PC-9 (cell line): ENCODE measurements around the gene CMIP. TPM values are rescaled to one million over a fixed set of nuclear protein-coding genes. Genes with fewer than 3 reads are reported as not detected.

Source experiments
- BruUV-seq: library from RNA; stranded (reverse); fragments of 400-500 nt; replicated peaks from 2 replicates; lab custom pipeline; 2021; lab: Mats Ljungman, UMichigan
- CTCF ChIA-PET: fragments of 300-600 bp; sonication (Branson Sonifier 250); formaldehyde crosslinking; loops from one replicate; lab custom pipeline; 2022; ENCODE audit warnings: antibody characterized with exemption; lab: Charles Lee
- POLR2A ChIA-PET: fragments of 300-600 bp; sonication (Branson Sonifier 250); formaldehyde crosslinking; loops from one replicate; lab custom pipeline; 2022; ENCODE audit warnings: antibody characterized with exemption; ENCODE audit not compliant: unreplicated experiment; lab: Charles Lee
- DNase-seq, 2 experiments: peaks; one replicate each; pipeline versions ENCODE4 v3.0.0 to v3.0.0-alpha.2; 2015 to 2022; ENCODE audit warnings: mixed read lengths in 1 of 2
- H2AFZ ChIP-seq: fragments of 200-600 bp; sonication (generic); 2 replicates; pipeline ENCODE4 v1.8.1; 2017; ENCODE audit warnings: antibody characterized with exemption
- H3F3A ChIP-seq: fragments of 200-600 bp; sonication (generic); 2 replicates; pipeline ENCODE4 v1.8.1; 2017; ENCODE audit warnings: antibody characterized with exemption, mild to moderate bottlenecking, low read depth; ENCODE audit not compliant: insufficient read depth
- H3K27ac ChIP-seq: fragments of 200-600 bp; sonication (generic); 2 replicates; pipeline ENCODE4 v1.6.1; 2016; ENCODE audit warnings: mixed run types
- H3K27me3 ChIP-seq: fragments of 200-600 bp; sonication (generic); 2 replicates; pipeline ENCODE4 v1.6.1; 2016; ENCODE audit warnings: low read depth, mixed run types; ENCODE audit not compliant: insufficient read depth
- H3K36me3 ChIP-seq: fragments of 200-600 bp; sonication (generic); 2 replicates; pipeline ENCODE4 v1.6.1; 2016; ENCODE audit warnings: low read depth, mixed run types
- H3K4me1 ChIP-seq: fragments of 200-600 bp; sonication (generic); replicated peaks from 2 replicates; pipeline ENCODE4 v1.6.1; 2016; ENCODE audit warnings: mixed run types; ENCODE audit not compliant: insufficient read depth
- H3K4me2 ChIP-seq: fragments of 200-600 bp; sonication (generic); 2 replicates; pipeline ENCODE4 v1.6.1; 2017; ENCODE audit warnings: mixed run types
- H3K4me3 ChIP-seq: fragments of 200-600 bp; sonication (generic); 2 replicates; pipeline ENCODE4 v1.6.1; 2016; ENCODE audit warnings: mixed run types
- H3K79me2 ChIP-seq: fragments of 200-600 bp; sonication (generic); 2 replicates; pipeline ENCODE4 v1.6.1; 2017; ENCODE audit warnings: low read depth, mixed run types
- H3K9me2 ChIP-seq: fragments of 200-600 bp; sonication (generic); 2 replicates; pipeline ENCODE4 v1.8.1; 2017; ENCODE audit warnings: mild to moderate bottlenecking; ENCODE audit not compliant: insufficient read depth
- H3K9me3 ChIP-seq: fragments of 200-600 bp; sonication (generic); 2 replicates; pipeline ENCODE4 v1.8.1; 2016; ENCODE audit warnings: low read depth; ENCODE audit not compliant: insufficient read depth
- H4K20me1 ChIP-seq: fragments of 200-600 bp; sonication (generic); 2 replicates; pipeline ENCODE4 v1.8.1; 2017; ENCODE audit not compliant: insufficient read depth
- CTCF ChIP-seq: fragments of 200-600 bp; sonication (generic); conservative IDR thresholded peaks from 2 replicates; pipeline ENCODE4 v1.6.1; 2017; ENCODE audit warnings: mixed run types, antibody characterized with exemption, mild to moderate bottlenecking, moderate library complexity
- EZH2 ChIP-seq: fragments of 200-600 bp; sonication (generic); IDR thresholded peaks from 2 replicates; pipeline ENCODE4 v1.8.0; 2017; ENCODE audit warnings: antibody characterized with exemption, low read depth
- intact Hi-C: fragments of 100-400 bp; cut with micrococcal nuclease; formaldehyde crosslinking; loops from one replicate; pipeline ENCODE4 v1.10.0; 2022; ENCODE audit not compliant: unreplicated experiment
- total RNA-seq: library from RNA; stranded (reverse); gene quantifications from 2 replicates; pipeline ENCODE4 v1.2.3, GENCODE V29; 2021

The CMIP gene
- total RNA-seq, 1 experiment from 2014 or later: 96.6 TPM

DNA sequence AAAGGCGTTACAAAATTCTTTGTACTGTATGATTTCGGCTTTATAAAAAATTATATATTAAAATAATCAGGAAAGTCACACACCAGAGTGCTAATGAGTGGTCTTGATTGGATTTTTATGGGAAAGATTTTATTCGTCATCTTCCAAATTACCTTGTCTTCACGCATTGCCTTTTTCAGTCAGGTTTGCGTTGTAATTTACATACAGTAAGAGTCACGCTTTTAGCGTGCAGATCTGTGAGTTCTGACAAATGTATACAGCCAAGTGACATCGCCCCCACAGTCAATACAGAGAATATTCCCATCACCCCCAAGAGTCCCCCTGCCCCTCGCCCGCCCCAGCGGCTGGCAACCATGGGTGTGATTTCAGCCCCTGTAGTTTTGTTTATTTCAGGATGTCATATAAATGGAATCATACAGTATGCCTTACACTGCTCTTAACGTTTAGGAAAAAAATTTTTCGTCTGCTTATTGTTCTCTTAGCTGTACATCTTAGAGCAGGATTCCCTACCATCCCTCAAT, 157.7 kb downstream of the CMIP start:
- CTCF ChIA-PET: no interaction called here
- no peak overlapping the region for H3K27ac ChIP-seq
- TF ChIP-seq CTCF (no peak), EZH2 (no peak)
- intact Hi-C loops: no loop called here
- peak in 1 of 2 experiments; percentile 3 for DNase-seq
- no peak overlapping the region for H3K4me3 ChIP-seq
- no peaks in the 10 kb centered on the region for H3K9me2 ChIP-seq
- no peak overlapping the region for H3K4me2 ChIP-seq
- H3F3A ChIP-seq: peaks cover 12% of the 10 kb centered on the region; the same call in 1 of the 2 replicates
- H3K79me2 ChIP-seq: peaks cover 58% of the 10 kb centered on the region
- no peaks in the 10 kb centered on the region for H3K9me3 ChIP-seq
- H3K36me3 ChIP-seq: no peaks in the 10 kb centered on the region
- H4K20me1 ChIP-seq: peaks cover 29% of the 10 kb centered on the region
- BruUV-seq: no TSS peak
- peaks cover 17% of the 10 kb centered on the region for H3K4me1 ChIP-seq
- H2AFZ ChIP-seq: no peak overlapping the region
- H3K27me3 ChIP-seq: no peaks in the 10 kb centered on the region
- POLR2A ChIA-PET: no interaction called here

- Histone ChIP-seq H3F3A (peaks cover 15% of the 10 kb centered on the region; the same call in 1 of the 2 replicates), H3K4me1 (peaks cover 17% of the 10 kb centered on the region), H2AFZ (no peak overlapping the region), H3K79me2 (peaks cover 53% of the 10 kb centered on the region), H3K36me3 (no peaks in the 10 kb centered on the region; the same call in 1 of the 2 replicates), H3K4me3 (no peak overlapping the region), H3K9me2 (no peaks in the 10 kb centered on the region), H3K9me3 (no peaks in the 10 kb centered on the region), H3K27me3 (no peaks in the 10 kb centered on the region), H3K27ac (no peak overlapping the region), H4K20me1 (peaks cover 31% of the 10 kb centered on the region), H3K4me2 (no peak overlapping the region)
- no peak for DNase-seq
- BruUV-seq: no TSS peak
- no peak for TF ChIP-seq EZH2
- TF ChIP-seq CTCF: no peak
- CTCF ChIA-PET: no interaction called here
- intact Hi-C loops: no loop called here
- POLR2A ChIA-PET: no interaction called here
Measured at GRCh38 chr16:81602792-81603191, 158.2 kb downstream of the CMIP start.

- Histone ChIP-seq H4K20me1 (peaks cover 24% of the 10 kb centered on the region), H3K4me3 (no peak overlapping the region), H3K4me2 (no peak overlapping the region), H3K36me3 (no peaks in the 10 kb centered on the region; the same call in 1 of the 2 replicates), H3K9me3 (no peaks in the 10 kb centered on the region), H3K9me2 (no peaks in the 10 kb centered on the region), H3K4me1 (peaks cover under 1% of the 10 kb centered on the region; the same call in 1 of the 2 replicates), H3F3A (0 out of 2 replicates have a peak, but pooled peaks cover 7% of the 10 kb centered on the region), H2AFZ (no peak overlapping the region), H3K27me3 (no peaks in the 10 kb centered on the region), H3K79me2 (peaks cover 42% of the 10 kb centered on the region), H3K27ac (no peak overlapping the region)
- peak in 1 of 2 experiments; percentile 33 for DNase-seq
- intact Hi-C loops: no loop called here
- BruUV-seq: no TSS peak
- CTCF ChIA-PET: no interaction called here
- POLR2A ChIA-PET: no interaction called here
- TF ChIP-seq CTCF: no peak
- no peak for TF ChIP-seq EZH2
Measured at GRCh38 chr16:81604960-81605383, 160.4 kb downstream of the CMIP start.
